ENCODE measurements around the gene SLC4A1AP. TPM values are rescaled to one million over a fixed set of nuclear protein-coding genes. Genes with fewer than 3 reads are reported as not detected.

Gene SLC4A1AP
- total and polyA plus RNA-seq, 9 of the 15 experiments (the other 6 are each of a cell fraction or from before 2014, with no cell fraction given), result 8.1 to 40.5 (median 35.3) TPM

GRCh38 chr2:27628767-27629709 is 34.7 kb upstream of the SLC4A1AP start, which contains the start of the genes CCDC121 and GPN1 (continued):
- TF ChIP-seq FOXA3 (CRISPR knock-in tag; conservative IDR thresholded peaks at IDR 0.05 in 1 of 2, IDR thresholded peaks at IDR 0.05 in 1 of 2), result 0 out of 4 replicates have a peak, but pooled peaks of 1 of the 2 experiments have one; percentile 22
- TF ChIP-seq ZNF280A (IDR thresholded peaks at IDR 0.05; ENCODE audit: low read depth, partially characterized antibody), result no peak
- TF ChIP-seq CREB1 (IDR thresholded peaks at IDR 0.05), result no peak; the same call in 1 of the 2 replicates
- TF ChIP-seq CREB1 (CRISPR knock-in tag; IDR thresholded peaks at IDR 0.05), result 0 out of 2 replicates have a peak, but pooled peaks have one; percentile 55
- no peak for TF ChIP-seq FOS (IDR thresholded peaks at IDR 0.05; ENCODE audit: extremely low read depth, insufficient read length)
- TF ChIP-seq ARID2 (IDR thresholded peaks at IDR 0.05), result no peak
- TF ChIP-seq ZNF165 (CRISPR knock-in tag; IDR thresholded peaks at IDR 0.05; ENCODE audit: borderline replicate concordance), result no peak
- peak; percentile 89 for TF ChIP-seq SIN3B (IDR thresholded peaks at IDR 0.05; ENCODE audit: low read depth)
- TF ChIP-seq ZZZ3 (IDR thresholded peaks at IDR 0.05), result no peak
- no peak for TF ChIP-seq YBX1 (IDR thresholded peaks at IDR 0.05)
- TF ChIP-seq MYC (IDR thresholded peaks at IDR 0.05; ENCODE audit: low read depth, low read length), result peak; percentile 68
- TF ChIP-seq MYC (CRISPR knock-in tag; IDR thresholded peaks at IDR 0.05; ENCODE audit: borderline replicate concordance, low read depth), result no peak; the same call in 1 of the 2 replicates
- no peak; a peak in 1 of 4 replicates for TF ChIP-seq TBL1XR1 (IDR thresholded peaks at IDR 0.05; ENCODE audit: low read length in 2 of 2)
- no peak for TF ChIP-seq HEY1 (CRISPR knock-in tag; IDR thresholded peaks at IDR 0.05; ENCODE audit: borderline replicate concordance)
- peak; percentile 17; the same call in 1 of the 2 replicates for TF ChIP-seq MYNN (IDR thresholded peaks at IDR 0.05)
- TF ChIP-seq MYNN (CRISPR knock-in tag; IDR thresholded peaks at IDR 0.05), result no peak
- TF ChIP-seq ZEB2 (IDR thresholded peaks at IDR 0.05), result no peak
- no peak for TF ChIP-seq HES1 (IDR thresholded peaks at IDR 0.05; ENCODE audit: low read depth)
- TF ChIP-seq GABPB2 (CRISPR knock-in tag; conservative IDR thresholded peaks at IDR 0.05), result no peak
- TF ChIP-seq CHD4 (IDR thresholded peaks at IDR 0.05; ENCODE audit: insufficient read depth, insufficient replicate concordance, low read depth, low read length, poor library complexity, severe bottlenecking), result no peak
- peak; percentile 86 for TF ChIP-seq POLR2AphosphoS5 (IDR thresholded peaks at IDR 0.05; ENCODE audit: control insufficient read depth, insufficient read depth, low read depth, low read length)
- TF ChIP-seq SAP30 (IDR thresholded peaks at IDR 0.05; ENCODE audit: borderline replicate concordance, insufficient read depth, low read depth, low read length, poor library complexity, severe bottlenecking), result no peak
- no peak for TF ChIP-seq ZBTB1 (CRISPR knock-in tag; IDR thresholded peaks at IDR 0.05; ENCODE audit: borderline replicate concordance, low read depth)
- TF ChIP-seq ZNF253 (CRISPR knock-in tag; conservative IDR thresholded peaks at IDR 0.05), result no peak
- no peak for TF ChIP-seq SMC3 (conservative IDR thresholded peaks at IDR 0.05; ENCODE audit: insufficient read depth, low read depth, low read length)
- TF ChIP-seq CREBBP (IDR thresholded peaks at IDR 0.05; ENCODE audit: low read depth, low read length), result no peak
- no peak for TF ChIP-seq ZNF586 (CRISPR knock-in tag; conservative IDR thresholded peaks at IDR 0.05)
- no peak for TF ChIP-seq HNRNPUL1 (IDR thresholded peaks at IDR 0.05; ENCODE audit: low read length)
